K562 (cell line): ENCODE measurements around the gene COX4I2.

Source experiments
- CTCF ChIP-seq, 3 experiments: IDR thresholded peaks in 2 of 3; conservative IDR thresholded peaks in 1 of 3; 2 replicates each; pipeline ENCODE4 v1.5.1; 2011 to 2012; ENCODE audit warnings: low read length in 3 of 3, mild to moderate bottlenecking in 3 of 3, control low read depth in 2 of 3, improper control_type of control experiment in 1 of 3, inconsistent platforms in 1 of 3, low read depth in 1 of 3, mixed read lengths in 1 of 3, moderate library complexity in 1 of 3; ENCODE audit not compliant: insufficient read depth in 2 of 3
- ZNF431 ChIP-seq: sonication (generic); formaldehyde crosslinking; IDR thresholded peaks from 2 replicates; pipeline ENCODE4 v1.8.0; 2022; ENCODE audit warnings: mild to moderate bottlenecking, missing genetic modification reagents
- ZNF780A ChIP-seq: fragments of 250-450 bp; sonication (Bioruptor Pico); IDR thresholded peaks from 2 replicates; pipeline ENCODE4 v1.5.0; 2021; ENCODE audit warnings: mild to moderate bottlenecking

DNA sequence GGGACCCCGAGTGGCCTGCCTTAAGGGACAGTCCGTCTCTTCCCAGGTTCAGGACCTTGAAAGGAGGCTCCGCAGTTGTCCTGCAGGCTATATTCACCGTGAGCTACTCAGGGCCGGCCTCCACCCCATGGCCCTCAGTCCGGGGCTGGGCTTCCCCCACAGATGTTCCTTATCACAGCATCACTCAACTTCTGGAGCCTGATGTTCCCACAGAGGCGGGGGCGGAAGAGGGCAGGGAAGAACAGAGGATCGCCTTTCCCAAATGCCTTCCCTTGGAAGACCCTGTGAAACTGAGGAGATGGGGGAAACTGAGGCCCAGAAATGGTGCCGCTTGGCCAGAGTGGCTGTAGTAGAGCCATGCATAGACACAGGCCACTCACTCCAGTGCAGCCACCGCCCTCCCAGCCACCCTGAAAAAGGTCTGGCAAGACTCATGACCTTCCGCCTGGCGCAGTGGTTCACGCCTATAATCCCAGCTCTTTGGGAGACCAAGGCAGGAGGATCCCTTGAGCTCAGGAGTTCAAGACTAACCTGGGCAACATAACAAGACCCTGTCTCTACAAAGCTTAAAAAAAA is 4.3 kb upstream of the COX4I2 start:
- TF ChIP-seq ZNF431 = no peak
- no peak for TF ChIP-seq ZNF780A (CRISPR knock-in tag)
- TF ChIP-seq CTCF (IDR thresholded peaks at IDR 0.05 in 2 of 3, conservative IDR thresholded peaks at IDR 0.05 in 1 of 3; ENCODE audit: insufficient read depth in 2 of 3, low read depth in 1 of 3, low read length in 3 of 3) = no peak
